GM18526 (cell line): Measurements from ENCODE around the gene VTI1A.

Experiments
- POLR2A ChIP-seq: IDR thresholded peaks from 3 replicates; pipeline ENCODE4 v1.6.1; 2011; ENCODE audit not compliant: insufficient read length; ENCODE audit errors: extremely low read depth

The VTI1A gene

GRCh38 chr10:112519133-112519761 lies 72.2 kb downstream of the VTI1A start:
- TF ChIP-seq POLR2A = no peak

- TF ChIP-seq POLR2A = no peak
Measured at GRCh38 chr10:112520914-112521313, 73.9 kb downstream of the VTI1A start.

- TF ChIP-seq POLR2A = no peak
Measured at GRCh38 chr10:112524641-112525040, 77.6 kb downstream of the VTI1A start.

GRCh38 chr10:112525200-112525599 lies 78.2 kb downstream of the VTI1A start:
- no peak for TF ChIP-seq POLR2A

GRCh38 chr10:112526139-112526538 lies 79.1 kb downstream of the VTI1A start:
- no peak for TF ChIP-seq POLR2A

- no peak for TF ChIP-seq POLR2A
Measured at GRCh38 chr10:112526906-112527305, 79.9 kb downstream of the VTI1A start.

GRCh38 chr10:112528235-112528634 lies 81.2 kb downstream of the VTI1A start:
- TF ChIP-seq POLR2A = no peak

- no peak for TF ChIP-seq POLR2A
Measured at GRCh38 chr10:112531421-112531820, 84.4 kb downstream of the VTI1A start.

GRCh38 chr10:112532189-112532588 lies 85.2 kb downstream of the VTI1A start:
- TF ChIP-seq POLR2A = no peak

- no peak for TF ChIP-seq POLR2A
Measured at GRCh38 chr10:112532956-112533355, 85.9 kb downstream of the VTI1A start.

- TF ChIP-seq POLR2A = no peak
Measured at GRCh38 chr10:112533916-112534315, 86.9 kb downstream of the VTI1A start.

GRCh38 chr10:112535531-112535951 lies 88.5 kb downstream of the VTI1A start:
- TF ChIP-seq POLR2A = no peak

GRCh38 chr10:112536663-112537062 lies 89.6 kb downstream of the VTI1A start:
- no peak for TF ChIP-seq POLR2A

GRCh38 chr10:112538168-112538567 lies 91.2 kb downstream of the VTI1A start:
- no peak for TF ChIP-seq POLR2A

GRCh38 chr10:112539340-112539739 lies 92.3 kb downstream of the VTI1A start:
- no peak for TF ChIP-seq POLR2A

- no peak for TF ChIP-seq POLR2A
Measured at GRCh38 chr10:112546474-112546873, 99.5 kb downstream of the VTI1A start.

GRCh38 chr10:112548535-112549276 lies 101.7 kb downstream of the VTI1A start:
- no peak for TF ChIP-seq POLR2A
